Measurements from ENCODE around the gene MAP6.

DNA sequence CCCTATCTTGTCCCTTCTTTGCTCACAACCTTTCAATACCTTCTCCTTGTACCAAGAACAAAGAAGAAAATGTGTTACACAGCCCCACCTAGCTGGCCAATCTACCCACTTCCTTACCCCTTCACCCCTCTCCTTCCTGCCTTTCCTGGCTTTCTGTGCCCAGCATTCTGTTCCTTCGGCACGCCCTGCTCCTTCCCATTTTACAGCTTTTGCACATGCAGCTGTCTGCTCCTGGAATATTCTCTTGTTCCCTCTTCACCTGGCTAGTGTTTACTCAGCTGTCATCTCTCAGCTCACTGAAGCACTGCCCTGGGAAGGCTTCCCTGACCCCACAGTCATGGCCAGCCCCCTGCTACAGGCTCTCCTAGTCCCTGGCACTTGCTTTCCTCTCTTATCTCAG lies 76.1 kb downstream of the MAP6 start:
- TF ChIP-seq GATA2 (IDR thresholded peaks at IDR 0.05; ENCODE audit: low read depth, low read length) (no peak), GATA3 (IDR thresholded peaks at IDR 0.05; ENCODE audit: low read depth, low read length) (no peak)
